HCT116 (cell line): ENCODE data around the gene SEMA6A. TPM values are rescaled to one million over a fixed set of nuclear protein-coding genes. Genes with fewer than 3 reads are reported as not detected.

Source experiments
- ATAC-seq: fragments of 200-7000 bp; cut with Tn5 transposase; 2 replicates; pipeline ENCODE4 v1.9.1; 2020; ENCODE audit warnings: mild to moderate bottlenecking, moderate library complexity
- BruUV-seq: library from RNA; stranded (reverse); fragments of 400-500 nt; replicated peaks from 2 replicates; lab custom pipeline; 2021; lab: Mats Ljungman, UMichigan
- CTCF ChIA-PET: fragments of 300-600 bp; sonication (Branson Sonifier 250); formaldehyde crosslinking; loops from one replicate; lab custom pipeline; 2021; ENCODE audit warnings: antibody characterized with exemption; lab: Charles Lee
- POLR2A ChIA-PET: fragments of 300-600, 350-600 bp; sonication (Branson Sonifier 250); formaldehyde crosslinking; loops from one replicate; lab custom pipeline; 2021; ENCODE audit warnings: antibody characterized with exemption; lab: Charles Lee
- RAD21 ChIA-PET, 2 experiments: fragments of 300-600 bp; sonication (Branson Sonifier 250); formaldehyde crosslinking; loops; one replicate each; lab custom pipeline; 2023; ENCODE audit warnings: low total read pairs in 2 of 2; ENCODE audit not compliant: uncharacterized antibody in 2 of 2, unreplicated experiment in 2 of 2, low non-redundant PET in 1 of 2; lab: Charles Lee
- DNase-seq: peaks from one replicate; pipeline ENCODE4 v3.0.0-alpha.2; 2010; ENCODE audit warnings: low read depth, low spot score
- H2AFZ ChIP-seq: fragments of 200-600 bp; shearing (Covaris generic), sonication (generic); 2 replicates; pipeline ENCODE4 v1.6.1; 2017; ENCODE audit warnings: low read depth, mixed run types, mixed read lengths, antibody characterized with exemption, low read length; ENCODE audit not compliant: poor library complexity, severe bottlenecking
- H3K27ac ChIP-seq: 2 replicates; pipeline ENCODE4 v1.5.1; 2012; ENCODE audit warnings: low read depth, low read length
- H3K27me3 ChIP-seq: fragments of 200-600 bp; sonication (generic); 2 replicates; pipeline ENCODE4 v1.6.1; 2016; ENCODE audit warnings: mixed run types, low read length, mixed read lengths; ENCODE audit not compliant: insufficient read depth
- H3K36me3 ChIP-seq, 2 experiments: fragments of 200-500 bp in 1 of 2; fragments of 200-600 bp in 1 of 2; sonication (Bioruptor generic) in 1 of 2; sonication (generic) in 1 of 2; 2 replicates each; pipeline versions ENCODE4 v1.5.1 to v1.6.1; 2014 to 2016; ENCODE audit warnings: low read length in 2 of 2, inconsistent platforms in 1 of 2, mixed read lengths in 1 of 2, mixed run types in 1 of 2; ENCODE audit not compliant: insufficient read depth in 2 of 2, control insufficient read depth in 1 of 2
- H3K4me1 ChIP-seq, 2 experiments: fragments of 200-600 bp in 1 of 2; sonication (generic) in 1 of 2; 2 replicates each; pipeline versions ENCODE4 v1.5.1 to v1.6.1; 2012 to 2017; ENCODE audit warnings: low read length in 2 of 2, inconsistent platforms in 1 of 2, mild to moderate bottlenecking in 1 of 2, mixed read lengths in 1 of 2, mixed run types in 1 of 2, moderate library complexity in 1 of 2; ENCODE audit not compliant: insufficient read depth in 2 of 2, control insufficient read depth in 1 of 2
- H3K4me2 ChIP-seq: fragments of 200-600 bp; sonication (generic); 2 replicates; pipeline ENCODE4 v1.6.1; 2017; ENCODE audit warnings: mixed run types, low read length, mixed read lengths
- H3K4me3 ChIP-seq, 2 experiments: fragments of 200-600 bp in 1 of 2; sonication (generic) in 1 of 2; replicated peaks in 1 of 2; 2 replicates each; pipeline ENCODE4 v1.5.1; 2011 to 2016; ENCODE audit warnings: low read length in 2 of 2, control low read depth in 1 of 2, low read depth in 1 of 2, mild to moderate bottlenecking in 1 of 2, mixed read lengths in 1 of 2, mixed run types in 1 of 2
- H3K79me2 ChIP-seq: fragments of 200-600 bp; sonication (generic); 2 replicates; pipeline ENCODE4 v1.6.1; 2017; ENCODE audit warnings: mild to moderate bottlenecking, mixed run types, low read length, moderate library complexity, mixed read lengths; ENCODE audit not compliant: insufficient read depth
- H3K9ac ChIP-seq: fragments of 200-600 bp; sonication (generic); 2 replicates; pipeline ENCODE4 v1.6.1; 2016; ENCODE audit warnings: low read length, mixed read lengths
- H3K9me2 ChIP-seq: fragments of 200-600 bp; sonication (generic), shearing (Covaris generic); 2 replicates; pipeline ENCODE4 v1.6.1; 2017; ENCODE audit warnings: mixed run types, mild to moderate bottlenecking, moderate library complexity; ENCODE audit not compliant: insufficient read depth
- H3K9me3 ChIP-seq, 2 experiments: fragments of 200-500 bp in 1 of 2; fragments of 200-600 bp in 1 of 2; sonication (Bioruptor generic) in 1 of 2; sonication (generic) in 1 of 2; 2 replicates each; pipeline ENCODE4 v1.6.1; 2014 to 2017; ENCODE audit warnings: low read length in 2 of 2, mixed read lengths in 2 of 2, inconsistent platforms in 1 of 2, low read depth in 1 of 2, mild to moderate bottlenecking in 1 of 2, mixed run types in 1 of 2, moderate library complexity in 1 of 2; ENCODE audit not compliant: control insufficient read depth in 1 of 2, insufficient read depth in 1 of 2
- H4K20me1 ChIP-seq: fragments of 200-600 bp; sonication (generic), shearing (Covaris generic); 2 replicates; pipeline ENCODE4 v1.6.1; 2017; ENCODE audit warnings: mixed run types, mild to moderate bottlenecking, moderate library complexity; ENCODE audit not compliant: insufficient read depth
- ATF3 ChIP-seq: IDR thresholded peaks from 2 replicates; pipeline ENCODE4 v1.6.1; 2012
- CBX3 ChIP-seq: IDR thresholded peaks from 2 replicates; pipeline ENCODE4 v1.6.1; 2012; ENCODE audit warnings: low read depth
- EGR1 ChIP-seq: IDR thresholded peaks from 2 replicates; pipeline ENCODE4 v1.6.1; 2012; ENCODE audit warnings: low read depth
- ELF1 ChIP-seq: IDR thresholded peaks from 2 replicates; pipeline ENCODE4 v1.6.1; 2012; ENCODE audit warnings: low read depth, borderline replicate concordance
- EZH2 ChIP-seq: fragments of 200-600 bp; sonication (generic); IDR thresholded peaks from 2 replicates; pipeline ENCODE4 v1.6.1; 2017; ENCODE audit warnings: antibody characterized with exemption, mixed run types
- EZH2phosphoT487 ChIP-seq: fragments of 200-600 bp; IDR thresholded peaks from 2 replicates; pipeline ENCODE4 v1.6.1; 2018; ENCODE audit warnings: antibody characterized with exemption, borderline replicate concordance
- FOSL1 ChIP-seq: IDR thresholded peaks from 2 replicates; pipeline ENCODE4 v1.6.1; 2012; ENCODE audit warnings: low read depth
- JUND ChIP-seq: IDR thresholded peaks from 2 replicates; pipeline ENCODE4 v1.6.1; 2012
- MAX ChIP-seq: IDR thresholded peaks from 2 replicates; pipeline ENCODE4 v1.6.1; 2012
- POLR2A ChIP-seq: IDR thresholded peaks from 2 replicates; pipeline ENCODE4 v1.7.0; 2011; ENCODE audit warnings: borderline replicate concordance; ENCODE audit not compliant: insufficient read depth, insufficient read length; ENCODE audit errors: extremely low read depth
- POLR2AphosphoS5 ChIP-seq: IDR thresholded peaks from 2 replicates; pipeline ENCODE4 v1.6.1; 2011; ENCODE audit warnings: mild to moderate bottlenecking, low read depth, low read length, moderate library complexity
- RAD21 ChIP-seq: IDR thresholded peaks from 2 replicates; pipeline ENCODE4 v1.6.1; 2012; ENCODE audit warnings: low read depth, mild to moderate bottlenecking
- REST ChIP-seq: IDR thresholded peaks from 2 replicates; pipeline ENCODE4 v1.6.1; 2012; ENCODE audit warnings: low read depth
- SIN3A ChIP-seq: IDR thresholded peaks from 2 replicates; pipeline ENCODE4 v1.6.1; 2012; ENCODE audit warnings: low read depth
- SP1 ChIP-seq: IDR thresholded peaks from 2 replicates; pipeline ENCODE4 v1.6.1; 2012; ENCODE audit warnings: low read depth
- SRF ChIP-seq: IDR thresholded peaks from 2 replicates; pipeline ENCODE4 v1.6.1; 2012; ENCODE audit warnings: low read depth
- YY1 ChIP-seq: IDR thresholded peaks from 2 replicates; pipeline ENCODE4 v1.6.1; 2011; ENCODE audit warnings: low read length, low read depth, moderate library complexity, mild to moderate bottlenecking; ENCODE audit not compliant: insufficient replicate concordance; ENCODE audit errors: extremely low read depth
- ZBTB33 ChIP-seq: IDR thresholded peaks from 2 replicates; pipeline ENCODE4 v1.6.1; 2011; ENCODE audit warnings: mild to moderate bottlenecking, low read length, moderate library complexity; ENCODE audit not compliant: insufficient replicate concordance; ENCODE audit errors: extremely low read depth
- ZNF274 ChIP-seq: fragments of 200-500 bp; sonication (Bioruptor generic); IDR thresholded peaks from 2 replicates; pipeline ENCODE4 v1.6.1; 2014; ENCODE audit warnings: mild to moderate bottlenecking, low read depth, low read length, inconsistent platforms
- intact Hi-C: fragments of 100-400 bp; cut with micrococcal nuclease; formaldehyde crosslinking; loops from 2 replicates; pipeline ENCODE4 v1.10.0; 2022
- total RNA-seq: library from RNA; stranded (reverse); gene quantifications from one replicate; pipeline ENCODE4 v1.2.1, GENCODE V29; 2021; ENCODE audit not compliant: unreplicated experiment

SEMA6A gene
- total RNA-seq, 1 experiment from 2014 or later = 6.7 TPM

- RAD21 ChIA-PET = no interaction called here
- Histone ChIP-seq H3K4me1 (no peaks in the 10 kb centered on the region), H3K4me2 (no peak overlapping the region), H3K79me2 (no peaks in the 10 kb centered on the region), H3K36me3 (no peaks in the 10 kb centered on the region), H3K9me3 (no peaks in the 10 kb centered on the region), H3K9ac (no peak overlapping the region), H3K27ac (no peak overlapping the region), H2AFZ (no peak overlapping the region), H3K9me2 (no peaks in the 10 kb centered on the region), H3K27me3 (no peaks in the 10 kb centered on the region), H4K20me1 (no peaks in the 10 kb centered on the region), H3K4me3 (no peak overlapping the region)
- DNase-seq (no peak), ATAC-seq (no peak)
- no TSS peak for BruUV-seq
- POLR2A ChIA-PET = no interaction called here
- CTCF ChIA-PET = no interaction called here
- intact Hi-C loops = no loop called here
- TF ChIP-seq POLR2A (no peak), EGR1 (no peak), ATF3 (no peak), POLR2AphosphoS5 (no peak), RAD21 (no peak), REST (no peak), ZNF274 (no peak), EZH2phosphoT487 (no peak), FOSL1 (no peak), SIN3A (no peak), SP1 (no peak), ELF1 (no peak), SRF (no peak), JUND (no peak), CBX3 (no peak), YY1 (no peak), ZBTB33 (no peak), MAX (no peak), EZH2 (no peak)
These were observed 37.8 kb upstream of the SEMA6A start for GRCh38 chr5:116612431-116612830.
